HepG2 (cell line): Measurements from ENCODE around the gene ARFGEF3.

ENCODE experiments used
- CTCF ChIP-seq: sonication (generic); formaldehyde crosslinking; IDR thresholded peaks from 2 replicates; pipeline ENCODE4 v1.5.0; 2020; ENCODE audit warnings: mild to moderate bottlenecking, missing genetic modification reagents, moderate library complexity
- DMAP1 ChIP-seq: IDR thresholded peaks from 2 replicates; pipeline ENCODE4 v1.6.1; 2016
- FOXP4 ChIP-seq: sonication (generic); formaldehyde crosslinking; IDR thresholded peaks from 2 replicates; pipeline ENCODE4 v1.4.0; 2020; ENCODE audit warnings: missing genetic modification reagents
- MYPOP ChIP-seq: sonication (generic); formaldehyde crosslinking; IDR thresholded peaks from 2 replicates; pipeline ENCODE4 v1.8.1; 2023; ENCODE audit warnings: mild to moderate bottlenecking, moderate library complexity, missing genetic modification reagents
- TOPORS ChIP-seq: sonication (generic); formaldehyde crosslinking; IDR thresholded peaks from 2 replicates; pipeline ENCODE4 v1.8.0; 2023; ENCODE audit warnings: mild to moderate bottlenecking, missing genetic modification reagents
- YY1 ChIP-seq: IDR thresholded peaks from 2 replicates; pipeline ENCODE4 v1.6.1; 2011; ENCODE audit warnings: low read length, low read depth, moderate library complexity, mild to moderate bottlenecking; ENCODE audit not compliant: insufficient read depth, insufficient replicate concordance
- ZNF563 ChIP-seq: sonication (generic); formaldehyde crosslinking; IDR thresholded peaks from 2 replicates; pipeline ENCODE4 v1.8.0; 2022; ENCODE audit warnings: mild to moderate bottlenecking, moderate library complexity, missing genetic modification reagents

- TF ChIP-seq ZNF563 (no peak), DMAP1 (CRISPR knock-in tag) (no peak), CTCF (no peak), TOPORS (CRISPR knock-in tag) (no peak), YY1 (no peak), MYPOP (CRISPR knock-in tag) (no peak), FOXP4 (CRISPR knock-in tag) (no peak)
Measured at GRCh38 chr6:138229663-138230179, 68.0 kb downstream of the ARFGEF3 start.
